NCI-H2196 treated with DMSO at 0.1 percent for 48 hours (cell line): ENCODE results near the gene FAM98B.

Experiments used
- DNase-seq: peaks from one replicate; lab custom pipeline; 2025; ENCODE audit not compliant: unreplicated experiment; lab: John Stamatoyannopoulos, UW

FAM98B gene

DNA sequence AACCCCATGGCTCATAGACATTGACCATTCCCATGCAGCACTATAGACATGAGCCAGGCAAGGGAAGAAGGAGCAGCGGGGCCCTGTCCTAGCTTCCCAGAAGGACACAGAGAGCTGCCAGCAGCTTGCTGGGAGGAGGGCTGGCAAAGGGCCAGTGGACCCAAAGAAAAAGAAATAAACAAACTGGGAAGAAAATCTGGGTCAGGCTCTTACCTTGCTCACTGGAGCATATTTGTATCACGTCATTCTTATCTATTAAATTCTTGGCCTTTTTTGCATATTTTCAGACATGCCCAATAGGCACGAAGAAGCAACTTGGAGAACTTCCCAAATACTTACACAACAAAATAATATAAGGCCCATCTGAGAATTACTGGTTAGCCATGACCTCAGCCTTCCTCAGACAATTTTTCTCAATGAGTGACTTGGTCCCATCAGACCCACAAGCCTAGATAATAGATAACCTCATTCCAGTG is 82.3 kb downstream of the FAM98B start:
- no peak for DNase-seq
